Left renal pelvis (tissue), 4 donors: Measurements from ENCODE around the gene MAPK1IP1L. TPM values are rescaled to one million over a fixed set of nuclear protein-coding genes. Genes with fewer than 3 reads are reported as not detected.
"Not testable (repeated sequence)": the region's sequence is repeated elsewhere in the genome, so short reads cannot be mapped to it uniquely, and the experiment has no call there.

Experiments used
- DNase-seq, 4 donors: peaks; one replicate each; pipeline ENCODE4 v3.0.0-alpha.2; 2013; ENCODE audit warnings: low read depth in 4 of 4, low spot score in 3 of 4
- polyA plus RNA-seq, 4 donors: library from polyadenylated mRNA; unstranded; fragments of 120-200 nt; gene quantifications; one replicate each; pipeline ENCODE4 v1.2.1, GENCODE V29; 2013; ENCODE audit not compliant: insufficient read length in 4 of 4

MAPK1IP1L gene
- polyA plus RNA-seq, 4 donors, result 75.6 to 109 (median 106) TPM

DNA sequence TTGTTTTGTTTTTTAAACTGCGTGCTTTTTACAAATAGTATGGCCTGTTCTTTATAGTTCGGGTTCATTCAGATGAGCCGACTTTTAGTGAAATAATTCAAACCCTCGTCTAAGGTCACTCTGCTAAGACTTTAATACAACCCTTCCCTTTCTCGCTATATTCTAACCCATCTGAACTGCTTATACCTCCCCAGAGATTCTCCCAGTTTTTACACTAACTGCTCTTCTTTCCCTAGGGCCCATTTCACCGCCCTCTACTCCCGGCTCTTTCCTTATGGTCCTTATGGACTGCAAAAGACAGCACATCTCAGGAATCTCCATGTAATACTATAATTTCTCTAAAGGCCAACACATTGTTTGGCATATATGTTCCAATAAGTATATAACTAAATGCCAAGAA lies 2.1 kb downstream of the MAPK1IP1L start:
- no peak for DNase-seq

DNA sequence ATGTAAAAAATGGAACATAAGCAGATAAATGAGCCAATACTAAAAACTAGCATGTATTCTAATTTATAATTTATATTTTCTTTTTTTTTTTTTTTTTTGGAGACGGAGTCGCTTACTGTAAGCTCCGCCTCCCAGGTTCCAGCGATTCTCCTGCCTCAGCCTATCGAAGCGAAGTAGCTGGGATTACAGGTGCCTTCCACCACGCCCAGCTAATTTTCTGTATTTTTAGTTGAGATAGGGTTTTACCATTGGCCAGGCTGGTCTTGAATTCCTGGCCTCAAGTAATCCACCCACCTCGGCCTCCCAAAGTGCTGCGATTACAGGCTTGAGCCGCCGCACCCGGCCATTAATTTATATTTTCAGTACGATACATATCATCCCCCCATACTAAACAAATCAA lies 2.7 kb downstream of the MAPK1IP1L start:
- no peak for DNase-seq

DNA sequence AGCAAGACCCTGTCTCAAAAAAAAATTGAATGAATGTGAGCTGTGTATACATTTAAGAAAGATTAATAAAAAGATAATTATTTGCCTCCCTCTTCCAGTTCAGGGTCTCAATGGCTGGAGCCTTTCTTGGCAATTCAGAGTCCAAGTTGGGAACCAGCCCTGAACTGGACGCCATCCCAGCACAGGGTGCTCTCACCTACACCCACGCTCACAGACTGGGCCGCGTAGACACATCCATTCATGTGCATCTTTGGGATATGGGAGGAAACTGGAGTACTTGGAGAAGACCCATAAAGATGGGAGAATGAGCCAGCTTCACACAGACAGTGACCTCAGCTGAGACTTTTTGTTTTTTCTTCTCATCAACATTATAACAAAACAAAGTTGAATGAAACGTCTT lies 6.5 kb downstream of the MAPK1IP1L start:
- no peak for DNase-seq

DNA sequence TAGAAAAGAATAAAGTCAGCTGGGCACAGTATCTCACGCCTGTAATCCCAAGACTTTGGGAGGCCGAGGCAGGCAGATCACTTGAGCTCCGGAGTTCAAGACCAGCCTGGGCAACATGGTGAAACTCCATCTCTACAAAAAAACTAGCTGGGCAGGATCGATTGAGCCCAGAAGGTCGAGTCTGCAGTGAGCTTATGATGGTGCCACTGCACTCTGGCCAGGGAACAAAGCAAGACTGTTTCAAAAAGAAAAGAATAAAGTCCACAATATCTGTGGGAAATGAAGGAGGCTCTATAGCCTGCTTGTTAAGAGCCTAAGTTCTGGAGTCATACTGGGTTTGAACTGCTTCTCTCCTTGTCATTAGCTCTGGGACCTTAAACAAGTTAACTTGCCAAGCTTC lies 7.9 kb downstream of the MAPK1IP1L start:
- DNase-seq, result no peak

DNA sequence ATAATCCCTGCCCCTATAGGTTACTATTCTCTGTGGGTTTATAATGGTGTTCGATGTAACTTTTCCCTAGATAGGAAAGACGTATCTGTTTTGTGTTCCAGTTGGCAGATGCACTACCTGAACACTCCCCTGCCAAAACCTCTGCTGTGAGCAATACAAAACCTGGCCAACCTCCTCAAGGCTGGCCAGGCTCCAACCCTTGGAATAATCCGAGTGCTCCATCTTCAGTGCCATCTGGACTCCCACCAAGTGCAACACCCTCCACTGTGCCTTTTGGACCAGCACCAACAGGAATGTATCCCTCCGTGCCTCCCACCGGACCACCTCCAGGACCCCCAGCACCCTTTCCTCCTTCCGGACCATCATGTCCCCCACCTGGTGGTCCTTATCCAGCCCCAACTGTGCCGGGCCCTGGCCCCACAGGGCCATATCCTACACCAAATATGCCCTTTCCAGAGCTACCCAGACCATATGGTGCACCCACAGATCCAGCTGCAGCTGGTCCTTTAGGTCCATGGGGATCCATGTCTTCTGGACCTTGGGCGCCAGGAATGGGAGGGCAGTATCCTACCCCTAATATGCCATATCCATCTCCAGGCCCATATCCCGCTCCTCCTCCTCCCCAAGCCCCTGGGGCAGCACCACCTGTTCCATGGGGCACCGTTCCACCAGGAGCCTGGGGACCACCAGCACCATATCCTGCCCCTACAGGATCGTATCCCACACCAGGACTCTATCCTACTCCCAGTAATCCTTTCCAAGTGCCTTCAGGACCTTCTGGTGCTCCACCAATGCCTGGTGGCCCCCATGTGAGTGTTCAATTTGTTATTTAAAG lies 11.3 kb downstream of the MAPK1IP1L start:
- DNase-seq, result no peak

DNA sequence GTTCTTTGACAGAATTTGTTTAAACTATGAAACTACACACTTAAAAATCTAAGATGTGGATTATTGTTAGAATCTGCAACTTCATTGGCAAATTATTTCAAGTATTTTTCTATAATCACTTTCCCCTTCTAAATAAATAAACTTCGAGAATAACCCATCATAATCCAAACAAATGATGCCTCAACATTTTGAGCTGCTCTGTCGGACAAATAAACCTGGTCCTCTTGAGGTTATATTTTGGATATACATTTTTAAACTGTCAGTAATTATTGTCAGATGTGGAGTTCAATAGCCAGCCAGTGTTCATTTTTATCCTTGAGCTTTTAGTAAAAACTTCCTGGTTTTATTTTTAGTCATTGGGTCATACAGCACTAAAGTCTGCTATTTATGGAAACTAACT lies 13.4 kb downstream of the MAPK1IP1L start:
- not testable (repeated sequence) for DNase-seq

DNA sequence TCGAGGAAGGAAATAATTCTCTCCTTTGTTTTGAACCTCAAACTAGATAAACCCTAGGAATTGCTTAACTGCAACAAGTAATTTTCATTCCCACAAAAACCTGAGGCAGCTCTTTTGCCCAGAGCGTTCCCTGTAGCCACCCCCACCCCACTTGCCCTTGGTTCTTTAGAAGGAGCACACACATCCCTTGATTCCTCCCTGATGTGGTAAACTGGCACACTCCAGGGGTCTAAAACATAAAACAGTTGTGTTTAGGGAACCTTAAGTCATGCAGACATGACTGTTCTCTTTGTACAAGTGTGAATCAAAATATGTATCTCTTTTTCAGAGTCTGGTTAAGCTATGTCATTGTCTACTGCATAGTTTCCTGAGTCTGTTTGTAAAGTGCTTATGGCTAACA lies 14.0 kb downstream of the MAPK1IP1L start:
- DNase-seq, result no peak

DNA sequence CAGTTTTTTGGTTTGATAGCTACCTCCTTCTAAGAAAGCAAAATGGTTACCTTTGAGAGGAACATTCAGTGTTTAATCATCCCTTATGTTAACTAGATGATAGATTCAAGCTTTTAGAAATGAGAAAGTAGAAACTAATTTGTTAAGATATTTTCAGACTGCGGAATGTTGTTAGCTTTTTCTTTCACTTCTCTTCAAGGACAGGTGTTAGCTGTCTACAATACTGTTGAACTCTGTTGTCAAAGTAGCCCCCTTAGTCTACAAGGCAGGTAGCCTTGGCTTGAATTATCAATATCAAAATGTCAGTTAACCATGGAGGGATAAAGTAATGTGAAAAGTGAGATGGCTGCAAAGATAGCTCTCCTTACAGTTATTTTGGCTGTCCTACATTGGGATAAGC lies 14.8 kb downstream of the MAPK1IP1L start:
- DNase-seq, result no peak

DNA sequence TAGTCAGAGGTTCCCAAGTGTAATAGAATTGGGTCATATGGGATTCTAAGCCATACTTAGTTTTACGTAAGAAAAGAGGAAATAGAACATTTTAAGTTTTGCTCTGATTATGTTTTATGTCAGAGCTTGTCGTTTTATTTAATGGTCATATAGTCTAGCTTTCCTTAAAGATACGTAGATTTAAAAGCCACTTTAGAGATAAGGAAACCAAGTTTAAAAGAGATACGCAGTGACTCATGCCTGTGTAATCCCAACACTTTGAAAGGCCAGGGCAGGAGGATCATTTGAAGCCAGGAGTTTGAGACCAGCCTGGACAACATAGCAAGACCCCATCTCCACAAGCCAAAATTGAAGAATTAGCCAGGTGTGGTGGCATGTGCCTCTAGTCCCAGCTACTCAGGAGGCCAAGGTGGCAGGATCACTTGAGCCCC lies 19.5 kb downstream of the MAPK1IP1L start:
- no peak for DNase-seq

DNA sequence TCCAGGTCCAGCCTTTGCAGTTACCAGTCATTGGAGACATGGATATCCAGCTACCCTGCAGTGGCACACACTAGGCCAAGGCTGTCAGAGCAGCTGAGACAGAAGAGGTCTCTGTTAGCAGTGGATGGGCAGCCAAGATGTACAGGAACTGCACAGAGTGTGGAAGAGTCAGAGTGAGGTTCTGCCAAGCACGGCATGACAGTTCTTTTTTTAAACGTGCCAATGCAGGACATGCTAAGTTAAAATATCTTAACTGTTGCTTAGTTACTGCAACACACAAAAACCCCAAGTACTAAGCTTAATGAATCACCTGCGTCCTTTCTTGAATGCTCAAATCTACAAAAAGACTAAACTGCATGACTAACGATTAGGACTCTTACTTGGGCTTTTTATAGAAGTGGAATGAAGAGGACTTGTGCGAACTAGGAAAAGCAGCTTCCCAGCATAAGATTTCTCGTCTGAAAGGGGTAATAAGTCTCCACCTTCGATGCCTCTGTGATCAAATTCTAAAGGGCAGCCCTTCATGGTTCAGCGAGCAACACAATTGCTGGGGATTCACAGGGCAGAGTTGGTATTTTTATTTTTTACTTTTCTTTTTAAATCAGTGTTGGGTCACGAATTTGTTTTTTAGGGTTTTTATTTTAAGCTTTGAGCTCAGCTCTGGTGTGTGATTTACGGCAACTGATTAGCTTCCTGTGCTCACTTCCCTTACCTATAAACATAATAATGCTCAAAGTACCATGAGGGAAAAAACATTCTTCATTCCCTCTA lies 20.6 kb downstream of the MAPK1IP1L start:
- no peak for DNase-seq

DNA sequence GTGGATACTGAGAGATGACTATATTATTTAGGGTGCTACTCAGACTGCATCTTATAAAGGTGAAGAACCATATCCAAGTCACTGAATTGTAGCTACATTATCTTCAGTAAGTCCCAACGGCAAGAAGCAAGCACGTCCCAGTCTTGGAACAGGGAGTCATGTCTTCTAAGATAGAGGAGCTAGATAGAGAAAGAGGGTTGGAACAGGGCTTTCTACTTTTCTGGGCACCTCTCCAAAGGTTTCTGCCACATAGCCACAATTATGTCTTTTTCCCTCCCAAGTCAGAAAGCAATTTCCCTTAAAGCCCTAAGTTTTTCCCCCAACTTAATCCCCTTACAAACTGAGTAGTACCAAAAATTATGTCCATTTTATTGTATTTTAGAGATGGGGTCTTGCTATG lies 22.4 kb downstream of the MAPK1IP1L start:
- DNase-seq, result no peak

DNA sequence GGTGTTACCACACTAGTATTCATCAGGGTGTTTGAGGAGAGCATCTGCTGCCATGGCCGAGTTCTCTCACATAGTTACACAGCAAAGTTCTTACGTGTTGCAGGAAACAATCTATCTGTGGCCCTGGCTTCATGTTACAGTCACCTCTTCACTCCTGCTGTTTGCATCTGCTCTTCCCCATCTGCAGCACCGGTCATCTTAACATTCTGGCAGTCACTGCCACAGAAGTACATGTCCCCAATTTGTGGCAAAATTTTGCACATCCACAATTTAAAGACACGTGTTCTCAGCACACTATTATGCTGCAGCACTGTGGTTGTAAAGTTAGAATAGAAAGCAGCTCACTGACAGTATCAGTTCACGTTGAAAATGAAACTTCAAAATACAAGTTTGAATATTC lies 23.2 kb downstream of the MAPK1IP1L start:
- no peak for DNase-seq

DNA sequence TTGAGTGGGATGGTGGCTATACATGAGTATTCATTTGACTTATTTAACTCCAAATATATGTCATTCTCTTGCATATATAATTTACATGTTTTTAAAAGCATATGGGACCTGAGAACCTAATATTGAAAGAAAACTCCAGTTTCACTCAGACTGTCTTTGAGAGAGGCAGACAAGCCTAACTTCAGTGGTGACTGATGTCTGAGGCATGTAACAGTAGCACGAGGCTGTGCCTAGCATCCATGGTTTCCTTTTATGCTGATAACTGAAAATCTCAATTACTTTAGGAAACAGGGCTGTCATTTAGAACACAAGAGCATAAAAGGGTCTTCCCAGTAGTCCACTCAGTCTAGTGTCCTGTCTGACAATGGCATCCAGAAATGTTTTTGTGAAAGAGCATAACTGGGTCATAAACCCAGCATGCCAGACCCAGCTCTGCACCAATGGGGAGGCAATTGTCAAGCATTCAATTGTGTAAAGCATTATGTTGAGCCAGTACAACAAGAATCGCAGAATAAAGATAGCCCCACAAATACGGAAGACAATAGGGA lies 24.3 kb downstream of the MAPK1IP1L start:
- no peak for DNase-seq

DNA sequence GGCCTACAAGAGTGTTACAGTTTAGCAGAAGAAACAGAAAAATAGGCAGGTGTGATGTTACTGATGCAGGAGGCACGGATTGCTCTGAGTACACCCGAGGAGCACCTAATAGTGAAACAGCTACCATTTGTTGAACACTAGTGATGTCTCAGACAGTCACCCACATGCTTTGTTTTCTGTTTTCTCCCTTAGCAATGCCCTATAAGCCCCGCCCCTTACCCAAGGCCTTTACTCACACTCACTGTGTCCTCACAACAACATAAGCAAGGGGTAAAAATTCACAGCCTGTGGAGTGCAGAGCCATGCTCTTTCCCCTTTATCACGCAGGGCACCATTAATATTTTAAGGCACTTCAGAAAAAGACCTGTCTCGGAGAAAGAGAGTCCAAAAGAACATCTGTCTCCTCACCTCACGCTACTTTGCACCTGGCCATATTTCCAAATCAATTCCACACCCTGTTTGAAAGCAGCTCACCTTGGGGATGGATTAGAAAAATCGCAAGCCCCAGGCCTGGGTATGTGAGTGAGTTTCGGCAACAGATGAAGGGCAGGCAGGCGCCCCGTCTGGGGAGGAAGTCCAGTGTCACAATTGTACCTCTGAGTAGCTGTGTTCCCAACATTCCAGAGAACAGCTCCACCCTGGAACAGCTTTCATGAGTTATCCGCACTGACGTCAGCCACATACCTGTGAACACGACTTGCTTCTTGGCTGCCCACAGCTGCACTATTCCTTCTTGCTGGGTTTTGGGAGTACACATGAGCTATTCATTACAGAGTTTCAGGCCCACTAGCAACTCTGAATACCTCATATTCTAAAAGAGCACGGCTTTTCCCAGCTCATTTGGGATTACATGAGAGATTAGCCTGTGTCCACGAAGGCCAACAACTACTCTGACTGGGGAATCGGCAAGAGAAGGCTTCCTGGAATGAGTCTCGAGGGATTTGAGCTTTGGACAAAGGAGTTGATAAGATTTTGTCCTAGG lies 26.0 kb downstream of the MAPK1IP1L start:
- DNase-seq, result no peak

DNA sequence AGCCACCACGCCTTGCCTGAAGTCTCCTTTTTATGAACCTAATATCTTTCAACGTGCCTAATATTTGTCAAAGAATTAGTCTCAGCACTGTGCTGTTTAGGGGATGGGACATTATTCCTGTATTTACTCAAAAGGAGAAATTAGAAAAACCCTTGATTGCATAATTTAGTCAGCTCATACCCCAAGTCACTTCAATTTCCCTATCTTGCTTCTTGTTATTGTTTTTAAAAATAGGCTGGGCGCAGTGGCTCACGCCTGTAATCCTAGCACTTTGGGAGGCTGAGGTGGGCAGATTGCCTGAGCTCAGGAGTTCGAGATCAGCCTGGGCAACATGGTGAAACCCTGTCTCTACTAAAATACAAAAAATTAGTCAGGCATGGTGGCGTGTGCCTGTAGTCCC lies 28.5 kb downstream of the MAPK1IP1L start:
- not testable (repeated sequence) for DNase-seq

DNA sequence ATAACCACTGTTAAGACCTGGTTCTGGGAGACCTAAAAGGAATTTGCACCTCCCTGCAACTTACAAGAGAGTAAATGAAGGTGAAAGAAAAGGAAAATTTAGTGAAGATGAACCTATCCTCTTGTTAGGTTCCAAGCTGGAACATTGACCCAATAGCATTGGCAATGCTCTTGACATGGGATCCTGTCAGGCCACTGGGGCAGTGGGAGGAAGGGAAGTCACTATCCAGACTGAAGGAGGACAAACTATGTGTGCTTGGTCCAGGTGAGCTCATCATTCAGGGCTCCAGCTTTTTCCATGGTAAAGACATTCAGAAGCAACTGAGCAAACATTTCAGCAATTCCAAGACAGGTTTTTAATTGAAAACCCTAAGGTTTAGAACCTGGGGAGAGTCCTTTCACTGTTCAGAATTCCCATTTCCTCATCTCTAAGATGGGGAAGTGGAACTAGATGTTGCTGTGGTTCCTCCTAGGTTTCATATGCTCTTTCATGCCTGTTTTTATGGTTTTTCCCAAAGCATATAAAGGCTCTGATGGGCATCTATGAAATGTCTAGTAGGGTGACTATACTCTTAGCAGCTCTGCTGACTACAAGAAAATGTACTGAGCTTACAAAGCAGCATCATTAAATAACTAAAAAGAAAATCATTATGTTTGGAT lies 33.1 kb downstream of the MAPK1IP1L start:
- no peak for DNase-seq

DNA sequence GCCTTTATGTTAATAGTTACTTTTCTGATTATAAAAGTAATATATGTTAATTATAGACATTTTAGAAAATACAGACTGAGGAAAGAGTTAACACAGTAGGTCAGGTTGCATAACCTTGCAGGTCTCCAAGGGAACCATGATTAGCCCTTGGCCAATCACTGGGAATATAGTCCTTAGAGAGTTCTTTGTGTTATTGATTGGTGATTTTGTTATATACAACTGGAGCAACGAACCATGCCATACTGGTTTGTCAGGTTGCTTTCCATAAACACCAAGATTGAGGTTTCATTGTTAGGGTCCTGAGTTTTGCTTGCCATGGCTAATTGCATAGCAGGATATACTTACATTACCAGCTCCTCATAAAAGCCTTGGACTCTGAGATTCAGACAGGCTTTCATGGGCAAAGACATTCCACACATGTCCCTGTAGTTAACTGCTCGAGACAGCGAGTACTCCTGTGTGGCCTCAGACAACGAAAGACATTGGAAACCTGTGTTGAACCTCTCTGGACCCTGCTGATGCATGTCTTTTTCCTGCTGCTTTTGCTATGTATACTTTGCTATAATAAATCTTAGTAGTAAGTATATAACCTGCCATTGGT lies 33.7 kb downstream of the MAPK1IP1L start:
- DNase-seq, result no peak

DNA sequence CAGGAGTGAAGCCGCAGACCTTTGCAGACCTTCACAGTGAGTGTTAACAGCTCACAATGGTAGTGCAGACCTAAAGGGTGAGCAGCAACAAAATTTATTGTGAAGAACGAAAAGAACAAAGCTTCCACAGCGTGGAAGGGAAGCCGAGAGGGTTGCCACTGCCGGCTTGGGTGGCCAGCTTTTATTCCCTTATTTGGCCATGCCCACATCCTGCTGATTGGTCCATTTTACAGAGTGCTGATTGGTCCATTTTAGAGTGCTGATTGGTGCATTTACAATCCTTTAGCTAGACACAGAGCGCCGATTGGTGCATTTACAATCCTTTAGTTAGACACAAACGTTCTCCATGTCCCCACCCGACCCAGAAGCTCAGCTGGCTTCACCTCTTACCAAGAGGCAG lies 35.5 kb downstream of the MAPK1IP1L start:
- no peak for DNase-seq

DNA sequence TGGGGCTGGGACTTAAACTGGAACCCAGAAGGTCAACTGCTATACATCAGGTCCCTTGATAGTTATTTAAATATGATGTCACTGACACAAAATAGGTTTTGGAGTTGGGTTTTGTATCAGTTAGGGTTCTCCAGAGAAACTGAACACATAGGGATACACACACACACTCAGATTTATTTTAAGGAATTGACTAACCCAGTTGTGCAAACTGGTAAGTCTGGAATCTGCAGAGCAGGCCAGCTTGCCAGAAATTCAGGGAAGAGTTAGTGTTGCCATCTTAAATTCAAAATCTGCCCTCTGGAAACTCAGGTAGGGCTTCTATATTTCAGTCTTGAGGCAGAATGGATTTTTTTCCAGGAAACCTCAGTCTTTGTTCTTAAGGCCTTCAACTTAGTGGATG lies 36.9 kb downstream of the MAPK1IP1L start:
- no peak for DNase-seq

DNA sequence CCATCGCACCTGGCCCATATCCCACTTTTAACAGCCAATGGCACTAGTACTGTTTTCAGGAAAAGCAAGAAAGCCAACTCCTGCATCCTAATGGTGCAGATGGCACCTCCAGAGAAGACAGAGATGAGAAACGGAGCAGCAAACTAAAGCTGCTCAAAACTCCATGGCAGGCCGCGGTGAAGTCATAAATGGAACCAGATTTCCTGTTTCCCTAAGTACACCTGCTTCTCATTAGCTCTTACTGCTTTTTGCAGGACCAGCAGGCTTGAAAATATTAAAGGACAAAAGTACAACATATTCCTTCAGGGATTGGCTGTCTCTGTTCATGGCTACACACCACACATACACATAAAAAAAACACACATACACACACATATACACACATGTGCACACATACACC lies 40.9 kb downstream of the MAPK1IP1L start:
- no peak for DNase-seq
